A673 (cell line): ENCODE measurements around the gene SYTL3.

Source experiments
- EZH2 ChIP-seq: fragments of 200-600 bp; sonication (generic); IDR thresholded peaks from 2 replicates; pipeline ENCODE4 v1.6.1; 2017; ENCODE audit warnings: borderline replicate concordance, low read depth, mild to moderate bottlenecking, mixed read lengths, antibody characterized with exemption, low read length; ENCODE audit not compliant: poor library complexity, severe bottlenecking
- TF ChIP-seq, protein P1 (sequence below): fragments of 300-800, 200-600 bp; sonication (generic); conservative IDR thresholded peaks from 2 replicates; pipeline ENCODE4 v1.5.1; 2017; ENCODE audit warnings: low read depth, mild to moderate bottlenecking, antibody characterized with exemption, low read length, moderate library complexity, mixed read lengths

- no peak for TF ChIP-seq EZH2
- TF ChIP-seq, protein P1, sequence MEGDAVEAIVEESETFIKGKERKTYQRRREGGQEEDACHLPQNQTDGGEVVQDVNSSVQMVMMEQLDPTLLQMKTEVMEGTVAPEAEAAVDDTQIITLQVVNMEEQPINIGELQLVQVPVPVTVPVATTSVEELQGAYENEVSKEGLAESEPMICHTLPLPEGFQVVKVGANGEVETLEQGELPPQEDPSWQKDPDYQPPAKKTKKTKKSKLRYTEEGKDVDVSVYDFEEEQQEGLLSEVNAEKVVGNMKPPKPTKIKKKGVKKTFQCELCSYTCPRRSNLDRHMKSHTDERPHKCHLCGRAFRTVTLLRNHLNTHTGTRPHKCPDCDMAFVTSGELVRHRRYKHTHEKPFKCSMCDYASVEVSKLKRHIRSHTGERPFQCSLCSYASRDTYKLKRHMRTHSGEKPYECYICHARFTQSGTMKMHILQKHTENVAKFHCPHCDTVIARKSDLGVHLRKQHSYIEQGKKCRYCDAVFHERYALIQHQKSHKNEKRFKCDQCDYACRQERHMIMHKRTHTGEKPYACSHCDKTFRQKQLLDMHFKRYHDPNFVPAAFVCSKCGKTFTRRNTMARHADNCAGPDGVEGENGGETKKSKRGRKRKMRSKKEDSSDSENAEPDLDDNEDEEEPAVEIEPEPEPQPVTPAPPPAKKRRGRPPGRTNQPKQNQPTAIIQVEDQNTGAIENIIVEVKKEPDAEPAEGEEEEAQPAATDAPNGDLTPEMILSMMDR = no peak
Measured at GRCh38 chr6:158785036-158785435, 135.2 kb downstream of the SYTL3 start.
